CD8-positive, alpha-beta memory T cell (primary cell): ENCODE data around the gene TMEM63A. TPM values are rescaled to one million over a fixed set of nuclear protein-coding genes. Genes with fewer than 3 reads are reported as not detected.

Experiments used
- CTCF ChIA-PET: fragments of 350-600 bp; sonication (Branson Sonifier 250); formaldehyde crosslinking; loops from one replicate; lab custom pipeline; 2021; ENCODE audit warnings: antibody characterized with exemption; lab: Charles Lee
- POLR2A ChIA-PET: fragments of 350-600 bp; sonication (Branson Sonifier 250); formaldehyde crosslinking; loops from one replicate; lab custom pipeline; 2021; ENCODE audit warnings: antibody characterized with exemption; lab: Charles Lee
- DNase-seq, 5 donors: peaks; one replicate each; pipeline versions ENCODE4 v3.0.0 to v3.0.0-alpha.2; 2020 to 2022; ENCODE audit warnings: mixed read lengths in 1 of 5
- H3K27ac ChIP-seq: one replicate; pipeline ENCODE4 v1.7.0; 2013; ENCODE audit warnings: low read depth, mild to moderate bottlenecking, low read length, moderate library complexity
- H3K27me3 ChIP-seq: 2 replicates; pipeline ENCODE4 v1.7.0; 2013; ENCODE audit warnings: low read length, mild to moderate bottlenecking; ENCODE audit not compliant: insufficient read depth, poor library complexity, severe bottlenecking
- H3K36me3 ChIP-seq: 2 replicates; pipeline ENCODE4 v1.7.0; 2013; ENCODE audit warnings: mild to moderate bottlenecking, low read length, moderate library complexity; ENCODE audit not compliant: insufficient read depth
- H3K4me1 ChIP-seq: 2 replicates; pipeline ENCODE4 v1.7.0; 2013; ENCODE audit warnings: mild to moderate bottlenecking, low read length, moderate library complexity; ENCODE audit not compliant: insufficient read depth
- H3K4me3 ChIP-seq: 2 replicates; pipeline ENCODE4 v1.7.0; 2013; ENCODE audit warnings: mild to moderate bottlenecking, low read length
- H3K9me3 ChIP-seq: 2 replicates; pipeline ENCODE4 v1.7.0; 2013; ENCODE audit warnings: mild to moderate bottlenecking, low read length
- H3K27ac Mint-ChIP-seq, 8 donors: one replicate each; pipeline ENCODE4 v1.8.0; 2020 to 2021; ENCODE audit warnings: mixed read lengths in 8 of 8, mild to moderate bottlenecking in 6 of 8, inconsistent platforms in 3 of 8, moderate library complexity in 3 of 8
- H3K27me3 Mint-ChIP-seq, 2 donors: one replicate each; pipeline ENCODE4 v1.8.0; 2020 to 2021; ENCODE audit warnings: mixed read lengths in 2 of 2, mild to moderate bottlenecking in 1 of 2, moderate library complexity in 1 of 2
- H3K36me3 Mint-ChIP-seq, 3 donors: one replicate each; pipeline ENCODE4 v1.8.0; 2020 to 2021; ENCODE audit warnings: mixed read lengths in 3 of 3, inconsistent platforms in 1 of 3, mild to moderate bottlenecking in 1 of 3
- H3K4me1 Mint-ChIP-seq, 3 donors: one replicate each; pipeline ENCODE4 v1.8.0; 2020 to 2021; ENCODE audit warnings: mixed read lengths in 3 of 3, inconsistent platforms in 1 of 3, mild to moderate bottlenecking in 1 of 3
- H3K4me3 Mint-ChIP-seq, 7 donors: one replicate each; pipeline ENCODE4 v1.8.0; 2020 to 2021; ENCODE audit warnings: mixed read lengths in 7 of 7, mild to moderate bottlenecking in 6 of 7, moderate library complexity in 4 of 7, inconsistent platforms in 2 of 7
- H3K9me3 Mint-ChIP-seq, 5 donors: one replicate each; pipeline ENCODE4 v1.8.0; 2020 to 2022; ENCODE audit warnings: mixed read lengths in 5 of 5, mild to moderate bottlenecking in 3 of 5, moderate library complexity in 2 of 5, inconsistent platforms in 1 of 5
- polyA plus RNA-seq: library from polyadenylated mRNA; unstranded; fragments of 300-500 nt; fragmentation: Illumina TruSeq; gene quantifications from one replicate; pipeline ENCODE4 v1.2.3, GENCODE V29; 2021
- total RNA-seq, 2 experiments: library from RNA; stranded (reverse); gene quantifications; one replicate each; pipeline ENCODE4 v1.2.3, GENCODE V29; 2021

TMEM63A gene
- total and polyA plus RNA-seq, 3 experiments from 2014 or later: 50.6 to 55.5 (median 51.4) TPM

DNA sequence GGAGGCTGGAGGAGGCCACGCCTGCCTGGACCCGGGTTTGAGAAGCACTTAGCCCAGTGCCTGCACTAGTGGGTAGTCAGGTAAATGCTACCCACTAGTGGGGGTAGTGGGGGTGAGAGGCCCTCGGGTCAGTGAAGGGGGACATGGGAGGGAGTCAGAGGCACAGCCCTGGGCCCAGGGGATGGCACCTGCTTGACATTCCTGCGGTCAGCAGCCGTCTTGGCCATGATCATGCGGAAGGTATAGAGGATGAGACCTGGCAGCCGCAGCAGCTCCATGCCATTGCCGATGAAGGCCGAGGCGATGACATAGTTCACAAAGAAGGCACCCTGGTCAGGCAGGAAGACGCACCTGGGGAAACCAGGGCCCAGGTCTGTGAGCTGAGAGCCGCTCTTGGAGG, 28.7 kb downstream of the TMEM63A start:
- peaks cover 43% of the 10 kb centered on the region for H3K4me1 ChIP-seq
- H3K4me3 ChIP-seq: no peak overlapping the region
- H3K27ac ChIP-seq: no peak overlapping the region
- Mint-ChIP-seq H3K4me1 (peaks cover 60 to 77% (median 74%) of the 10 kb centered on the region in 3 donors), H3K27ac (peak overlapping the region in 4 of 8 donors; percentile 66 to 96 (median 77)), H3K36me3 (peaks cover 11 to 88% (median 24%) of the 10 kb centered on the region in 3 donors), H3K4me3 (no peak overlapping the region), H3K9me3 (no peaks in the 10 kb centered on the region), H3K27me3 (no peaks in the 10 kb centered on the region)
- H3K27me3 ChIP-seq: no peaks in the 10 kb centered on the region
- ChIA-PET POLR2A (no interaction called here), CTCF (interaction anchor here (0.7 to 2.4 kb wide), 3 partner anchors 8 to 58 kb away, joined by 3 to 6 read pairs (median 4); no protein-coding TSS in a partner anchor)
- no peak for DNase-seq
- H3K9me3 ChIP-seq: no peaks in the 10 kb centered on the region
- peaks cover 57% of the 10 kb centered on the region for H3K36me3 ChIP-seq

DNA sequence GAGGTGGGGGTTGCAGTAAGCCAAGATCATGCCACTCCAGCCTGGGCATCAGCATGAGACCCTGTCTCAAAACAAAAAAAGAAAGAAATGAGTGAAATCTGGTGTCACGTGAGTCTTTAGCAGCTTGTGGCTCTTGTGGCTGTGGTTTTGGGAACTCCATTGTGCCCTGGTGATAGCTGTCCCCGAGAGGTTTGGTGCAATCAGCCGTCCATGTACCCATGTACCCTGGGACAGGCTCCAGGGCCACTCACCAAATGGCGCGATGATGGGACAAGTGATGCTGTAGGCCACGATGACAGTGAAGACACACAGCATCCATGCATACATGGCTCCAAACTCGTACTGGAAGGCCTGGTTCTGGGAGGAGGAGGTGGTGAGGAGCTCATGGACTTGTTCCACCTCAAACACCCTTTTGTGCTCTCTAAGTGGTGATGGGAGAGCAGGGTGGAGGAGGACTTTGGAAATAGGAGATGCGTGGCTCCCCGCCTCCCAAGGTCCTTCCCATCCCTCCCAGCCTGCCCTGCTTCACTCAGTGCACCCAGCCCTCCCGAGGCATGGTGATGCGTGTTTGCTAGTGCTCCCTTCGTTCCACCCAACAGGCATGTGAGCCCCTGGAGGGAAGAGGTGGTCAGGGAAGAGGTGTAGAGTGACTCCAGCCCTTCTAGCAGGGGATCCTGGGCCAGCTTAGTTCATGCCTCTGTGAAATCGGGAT, 29.6 kb downstream of the TMEM63A start:
- POLR2A ChIA-PET: interaction anchor here (1.0 kb wide), 1 partner anchor 75 kb away, joined by 3 read pairs; the partner anchor contains the start of gene SRP9
- peak overlapping the region; percentile 69 to 94 (median 84) for H3K27ac Mint-ChIP-seq

DNA sequence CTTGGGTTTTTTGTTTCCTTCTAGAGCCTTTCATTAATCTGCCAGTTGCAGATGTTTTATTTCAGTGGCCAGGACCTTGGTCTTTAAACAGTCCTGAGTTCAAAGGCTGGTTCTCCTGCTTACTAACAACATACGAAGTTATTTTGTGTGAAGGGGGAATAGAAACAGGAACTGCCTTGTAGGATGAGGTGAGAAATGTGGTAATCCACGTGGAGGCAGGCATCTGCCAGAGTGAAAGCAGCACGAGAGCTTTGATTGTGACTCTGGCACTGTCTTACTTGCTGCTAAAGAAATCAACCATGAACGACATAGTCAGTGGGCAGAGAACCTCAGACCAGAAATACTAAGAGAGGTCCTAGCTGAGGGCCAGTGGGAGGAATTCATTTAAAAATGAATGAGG, 30.4 kb downstream of the TMEM63A start:
- peaks cover 72 to 89% (median 83%) of the 10 kb centered on the region in 3 donors for H3K4me1 Mint-ChIP-seq
- H3K27me3 Mint-ChIP-seq: no peaks in the 10 kb centered on the region
- H3K4me3 ChIP-seq: no peak overlapping the region
- H3K9me3 ChIP-seq: no peaks in the 10 kb centered on the region
- peaks cover 48% of the 10 kb centered on the region for H3K36me3 ChIP-seq
- H3K4me1 ChIP-seq: peaks cover 55% of the 10 kb centered on the region
- H3K27me3 ChIP-seq: no peaks in the 10 kb centered on the region
- H3K27ac Mint-ChIP-seq: peak overlapping the region; percentile 40 to 94 (median 81)
- ChIA-PET POLR2A (interaction anchor here (0.8 to 1.0 kb wide), 3 partner anchors 15 to 74 kb away, joined by 3 to 4 read pairs (median 3); partner anchors contain the start of gene SRP9), CTCF (interaction anchor here (0.9 to 2.4 kb wide), 5 partner anchors 13 to 377 kb away, joined by 3 to 6 read pairs (median 4); no protein-coding TSS in a partner anchor)
- peak in 1 of 5 donors; percentile 42 for DNase-seq
- no peaks in the 10 kb centered on the region for H3K9me3 Mint-ChIP-seq
- H3K4me3 Mint-ChIP-seq: peak overlapping the region in 5 of 7 donors; percentile 25 to 80 (median 47)
- no peak overlapping the region for H3K27ac ChIP-seq
- H3K36me3 Mint-ChIP-seq: peaks cover 11 to 90% (median 25%) of the 10 kb centered on the region in 3 donors

More for the DNA sequence above, 29.6 kb downstream of the TMEM63A start:
- H3K9me3 ChIP-seq: no peaks in the 10 kb centered on the region
- H3K27me3 ChIP-seq: no peaks in the 10 kb centered on the region
- H3K36me3 Mint-ChIP-seq: peaks cover 11 to 89% (median 25%) of the 10 kb centered on the region in 3 donors
- no peak overlapping the region for H3K4me3 ChIP-seq
- no peak overlapping the region for H3K27ac ChIP-seq
- peaks cover 52% of the 10 kb centered on the region for H3K4me1 ChIP-seq
- peaks cover 69 to 82% (median 77%) of the 10 kb centered on the region in 3 donors for H3K4me1 Mint-ChIP-seq
- no peaks in the 10 kb centered on the region for H3K9me3 Mint-ChIP-seq
- H3K27me3 Mint-ChIP-seq: no peaks in the 10 kb centered on the region
- H3K4me3 Mint-ChIP-seq: peak overlapping the region in 4 of 7 donors; percentile 11 to 54 (median 34)
- DNase-seq: no peak
- peaks cover 51% of the 10 kb centered on the region for H3K36me3 ChIP-seq
- CTCF ChIA-PET: interaction anchor here (0.9 to 2.4 kb wide), 5 partner anchors 12 to 378 kb away, joined by 3 to 6 read pairs (median 4); no protein-coding TSS in a partner anchor

DNA sequence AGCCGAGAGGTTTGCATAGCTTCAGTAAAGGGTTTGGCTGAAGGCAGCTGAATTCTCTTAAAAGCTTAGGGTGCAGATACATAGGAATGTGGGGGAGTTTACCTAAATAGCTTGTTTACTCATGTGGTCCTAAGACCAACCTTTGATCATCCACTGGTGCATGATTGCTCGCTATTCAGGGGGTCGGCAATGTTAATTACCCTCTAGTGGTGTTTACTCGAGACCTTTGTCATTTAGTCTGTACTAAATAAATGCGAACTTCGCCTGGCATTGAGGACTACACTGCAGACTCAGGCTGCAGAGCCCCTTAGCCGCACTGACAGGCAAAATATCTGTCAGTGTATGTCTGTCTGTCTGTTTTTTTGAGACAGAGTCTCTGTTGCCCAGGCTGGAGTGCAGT, 31.8 kb downstream of the TMEM63A start:
- Mint-ChIP-seq H3K36me3 (peaks cover 11 to 87% (median 22%) of the 10 kb centered on the region in 3 donors), H3K4me1 (peaks cover 69 to 90% (median 83%) of the 10 kb centered on the region in 3 donors), H3K27me3 (no peaks in the 10 kb centered on the region), H3K9me3 (no peaks in the 10 kb centered on the region), H3K27ac (peak overlapping the region; percentile 54 to 95 (median 90)), H3K4me3 (peak overlapping the region in 5 of 7 donors; percentile 22 to 83 (median 66))
- no peak for DNase-seq
- H3K4me3 ChIP-seq: no peak overlapping the region
- no peak overlapping the region for H3K27ac ChIP-seq
- ChIA-PET POLR2A (interaction anchor here (1.0 to 2.2 kb wide), 3 partner anchors 10 to 74 kb away, joined by 3 to 7 read pairs (median 6); partner anchors contain the start of genes PYCR2 and TMEM63A), CTCF (interaction anchor here (2.0 to 3.0 kb wide), 2 partner anchors 61 to 72 kb away, joined by 11 to 14 read pairs; partner anchors contain the start of gene SRP9)
- H3K27me3 ChIP-seq: no peaks in the 10 kb centered on the region
- peaks cover 55% of the 10 kb centered on the region for H3K4me1 ChIP-seq
- H3K36me3 ChIP-seq: peaks cover 44% of the 10 kb centered on the region
- H3K9me3 ChIP-seq: no peaks in the 10 kb centered on the region

DNA sequence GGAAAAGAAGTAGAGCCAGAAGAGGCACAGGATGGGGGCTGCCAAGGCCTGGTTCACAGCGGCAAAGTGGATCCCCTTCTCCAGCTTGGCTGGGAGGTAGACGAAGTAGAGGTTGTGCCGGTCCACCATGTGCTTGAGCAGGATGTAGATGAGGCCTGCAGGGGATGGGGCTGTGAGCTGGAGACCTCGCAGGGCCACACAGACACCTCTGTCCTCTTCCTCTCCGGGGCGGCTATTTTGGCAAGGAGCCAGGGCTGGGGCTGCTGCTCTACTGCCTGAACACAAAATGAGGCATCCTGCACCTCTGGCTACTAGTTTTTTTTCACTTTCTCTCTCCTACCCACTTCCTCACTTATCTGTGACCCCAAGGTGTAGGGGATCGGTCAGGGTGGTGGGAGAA, 32.3 kb downstream of the TMEM63A start:
- Mint-ChIP-seq H3K27ac (peak overlapping the region; percentile 83 to 95 (median 90)), H3K4me1 (peaks cover 66 to 86% (median 80%) of the 10 kb centered on the region in 3 donors), H3K27me3 (no peaks in the 10 kb centered on the region), H3K4me3 (peak overlapping the region in 6 of 7 donors; percentile 22 to 83 (median 66)), H3K36me3 (peaks cover 11 to 84% (median 19%) of the 10 kb centered on the region in 3 donors), H3K9me3 (no peaks in the 10 kb centered on the region)
- peak; percentile 37 to 75 (median 49) for DNase-seq
- ChIA-PET CTCF (interaction anchor here (1.1 to 3.0 kb wide), 3 partner anchors 60 to 72 kb away, joined by 3 to 14 read pairs (median 11); partner anchors contain the start of gene SRP9), POLR2A (interaction anchor here (0.6 to 2.2 kb wide), 4 partner anchors 9 to 74 kb away, joined by 3 to 7 read pairs (median 6); partner anchors contain the start of genes PYCR2 and TMEM63A)
- H3K4me1 ChIP-seq: peaks cover 55% of the 10 kb centered on the region
- no peaks in the 10 kb centered on the region for H3K27me3 ChIP-seq
- H3K4me3 ChIP-seq: no peak overlapping the region
- H3K27ac ChIP-seq: no peak overlapping the region
- H3K36me3 ChIP-seq: peaks cover 42% of the 10 kb centered on the region
- no peaks in the 10 kb centered on the region for H3K9me3 ChIP-seq

DNA sequence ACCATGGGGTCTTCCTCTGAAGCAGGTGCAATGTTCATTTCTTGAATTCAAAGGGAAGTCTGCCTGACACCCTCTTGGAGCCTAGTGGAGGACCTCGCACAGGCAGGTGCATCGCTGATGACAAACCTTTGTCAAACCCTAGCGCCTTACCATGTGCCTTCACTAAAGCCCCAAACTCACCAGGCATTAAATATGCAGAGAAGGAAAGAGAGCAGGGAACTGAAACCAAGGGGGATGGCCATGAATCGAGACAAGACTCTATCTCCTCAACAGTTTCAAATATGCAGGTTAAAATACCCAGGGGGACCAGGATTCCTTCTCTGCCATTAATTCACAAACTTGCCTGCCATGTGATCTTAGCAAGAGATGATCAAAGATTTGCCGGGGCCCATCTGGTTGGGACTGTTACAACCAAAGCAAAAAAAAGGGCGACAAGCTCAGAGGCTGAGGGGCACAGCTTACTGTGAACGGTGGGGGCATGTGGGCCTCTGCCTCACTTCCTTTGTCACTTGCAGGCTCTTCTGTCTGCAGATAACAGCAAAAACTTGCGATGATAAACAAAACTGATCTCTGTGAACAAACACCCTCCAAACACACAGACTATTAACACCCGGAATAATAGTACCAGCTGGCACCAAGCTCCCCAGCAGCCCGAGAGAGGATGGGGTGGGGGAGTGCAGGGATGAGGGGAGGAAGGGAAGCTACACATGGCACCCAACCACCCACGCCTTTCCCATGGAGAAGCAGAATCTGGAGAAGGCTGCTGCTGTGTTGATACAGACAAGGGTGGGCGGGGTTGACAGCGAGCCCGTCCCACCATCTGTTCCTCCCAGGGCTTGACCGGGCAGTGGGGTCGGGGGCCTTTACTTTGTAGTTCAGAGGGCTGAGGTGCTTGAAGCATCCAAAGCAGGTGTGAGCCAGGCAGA, 33.9 kb downstream of the TMEM63A start:
- peak overlapping the region; percentile 26 to 89 (median 79) for H3K4me3 Mint-ChIP-seq

DNA sequence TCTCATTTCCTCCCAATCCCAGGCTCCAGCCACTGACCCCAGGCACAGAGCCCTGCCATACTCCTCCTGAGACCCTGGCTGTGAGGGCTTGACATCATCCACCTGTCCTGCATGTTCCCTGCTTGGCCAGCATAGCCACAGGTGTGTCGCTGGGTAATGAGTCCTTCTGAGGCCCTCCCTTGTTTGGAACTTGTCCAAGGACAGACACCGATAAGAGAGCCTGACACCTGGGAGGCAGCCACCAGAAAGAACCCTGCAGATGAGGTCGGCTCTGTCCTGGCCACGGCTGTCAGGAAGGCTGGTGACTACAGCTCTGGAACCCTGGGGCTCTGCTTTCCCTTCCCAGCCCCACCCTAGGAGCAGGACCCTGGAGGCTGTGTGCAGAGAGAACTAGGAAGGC, 34.6 kb downstream of the TMEM63A start:
- CTCF ChIA-PET: interaction anchor here (1.0 to 3.0 kb wide), 5 partner anchors 8 to 372 kb away, joined by 3 to 14 read pairs (median 4); partner anchors contain the start of gene SRP9
- H3K27ac Mint-ChIP-seq: peak overlapping the region; percentile 84 to 99 (median 95)
- Histone ChIP-seq H3K27ac (no peak overlapping the region), H3K36me3 (peaks cover 19% of the 10 kb centered on the region), H3K27me3 (no peaks in the 10 kb centered on the region), H3K4me1 (peaks cover 49% of the 10 kb centered on the region), H3K4me3 (no peak overlapping the region), H3K9me3 (no peaks in the 10 kb centered on the region)
- peaks cover 54 to 80% (median 75%) of the 10 kb centered on the region in 3 donors for H3K4me1 Mint-ChIP-seq
- no peaks in the 10 kb centered on the region for H3K27me3 Mint-ChIP-seq
- H3K4me3 Mint-ChIP-seq: peak overlapping the region in 5 of 7 donors; percentile 73 to 89 (median 79)
- no peaks in the 10 kb centered on the region for H3K9me3 Mint-ChIP-seq
- DNase-seq: no peak
- H3K36me3 Mint-ChIP-seq: peaks cover 4 to 61% (median 12%) of the 10 kb centered on the region in 3 donors
- POLR2A ChIA-PET: interaction anchor here (1.0 kb wide), 1 partner anchor 70 kb away, joined by 3 read pairs; the partner anchor contains the start of gene SRP9

More for the DNA sequence above, 33.9 kb downstream of the TMEM63A start:
- Histone ChIP-seq H3K9me3 (no peaks in the 10 kb centered on the region), H3K4me3 (no peak overlapping the region), H3K27me3 (no peaks in the 10 kb centered on the region), H3K36me3 (peaks cover 26% of the 10 kb centered on the region), H3K4me1 (peaks cover 55% of the 10 kb centered on the region), H3K27ac (no peak overlapping the region)
- CTCF ChIA-PET: interaction anchor here (1.0 to 3.0 kb wide), 5 partner anchors 8 to 373 kb away, joined by 3 to 14 read pairs (median 4); partner anchors contain the start of gene SRP9
- Mint-ChIP-seq H3K9me3 (no peaks in the 10 kb centered on the region), H3K27ac (peak overlapping the region; percentile 84 to 99 (median 95)), H3K27me3 (no peaks in the 10 kb centered on the region), H3K36me3 (peaks cover 4 to 68% (median 13%) of the 10 kb centered on the region in 3 donors), H3K4me1 (peaks cover 56 to 82% (median 76%) of the 10 kb centered on the region in 3 donors)
- POLR2A ChIA-PET: interaction anchor here (0.6 to 2.2 kb wide), 3 partner anchors 62 to 76 kb away, joined by 3 to 7 read pairs (median 3); partner anchors contain the start of genes PYCR2 and SRP9
- DNase-seq: peak in 4 of 5 donors; percentile 26 to 70 (median 60)
